HG03280 (cell line): ENCODE data around the gene NELFA.

Experiments used
- ATAC-seq: cut with Tn5 transposase; IDR thresholded peaks from one replicate; pipeline ENCODE4 v1.9.1; 2021; ENCODE audit warnings: mild to moderate bottlenecking, moderate library complexity; ENCODE audit not compliant: unreplicated experiment

The NELFA gene

DNA sequence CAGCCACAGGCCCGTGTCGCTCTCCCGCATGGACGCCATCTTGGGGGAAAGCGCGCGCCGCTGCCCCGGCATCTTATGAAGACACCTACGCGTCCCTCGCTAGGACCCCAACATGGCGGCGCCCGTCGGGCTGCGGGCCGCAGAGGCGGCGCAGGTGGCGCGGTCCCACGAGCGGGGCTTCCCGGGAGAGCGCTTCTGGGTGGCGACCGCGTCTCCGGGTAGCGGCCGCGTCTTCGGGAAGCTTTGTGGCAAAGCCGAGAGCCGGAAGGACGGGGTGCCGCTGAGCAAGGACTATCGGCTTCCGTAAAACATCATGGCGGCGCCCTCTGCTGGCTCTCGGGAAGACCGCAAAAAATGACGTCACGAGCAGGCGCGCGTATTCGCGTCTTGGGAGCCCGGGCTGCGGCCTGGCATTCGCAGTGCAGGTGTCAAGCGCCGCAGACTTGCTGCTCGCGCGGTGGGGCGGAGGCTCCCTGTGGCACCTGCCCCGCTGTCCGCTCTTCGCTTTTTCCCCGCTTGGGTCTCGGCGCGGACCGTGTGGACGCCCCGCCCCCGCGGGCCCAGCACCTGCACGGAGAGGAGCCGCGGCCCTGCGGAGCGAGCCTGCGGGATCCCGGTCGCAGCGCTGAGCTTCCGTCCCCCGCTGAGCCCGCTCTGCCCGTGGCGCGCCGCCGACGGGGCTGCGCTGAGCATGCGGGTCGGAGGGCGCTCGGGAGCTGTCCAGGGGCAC is at the start of gene NELFA:
Gene NELFA, minus strand, starts transcription at position 54 of the 730 bp plus-strand sequence. Its CDS starts 15 bp downstream, at position 39.
- ATAC-seq, result peak; percentile 81

DNA sequence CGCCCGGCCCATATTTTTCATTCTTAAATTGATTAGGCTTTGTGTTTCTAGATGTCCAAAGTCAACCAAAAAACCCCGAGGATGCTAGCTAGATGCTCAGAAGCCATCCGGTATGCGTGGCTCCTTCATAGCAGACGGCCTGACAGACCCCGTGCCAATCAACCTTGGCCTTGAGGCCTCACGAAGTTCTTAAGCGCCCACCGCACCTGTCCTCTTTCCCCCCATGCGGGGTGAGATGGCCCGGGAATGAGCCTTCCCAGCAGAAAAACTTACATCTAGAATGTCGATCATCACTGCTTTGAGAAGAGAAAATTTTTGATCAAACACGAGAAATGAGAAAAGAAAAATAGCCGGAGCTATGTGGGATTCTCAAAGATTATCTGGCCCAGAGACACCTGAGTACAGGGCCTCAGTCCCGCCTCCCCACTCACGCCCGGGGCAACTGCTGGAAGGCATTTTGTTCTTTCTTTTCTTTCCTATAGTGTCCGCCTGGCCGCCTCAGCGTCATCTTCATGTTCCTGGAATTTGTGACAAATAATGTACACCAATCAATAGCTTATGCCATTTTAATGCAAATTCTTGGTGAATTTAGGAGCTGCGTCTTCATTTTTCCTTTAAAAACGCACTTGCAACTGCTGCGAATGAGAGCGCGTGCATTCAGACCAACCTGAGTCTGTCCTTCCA is 48.8 kb upstream of the NELFA start:
- no peak for ATAC-seq

DNA sequence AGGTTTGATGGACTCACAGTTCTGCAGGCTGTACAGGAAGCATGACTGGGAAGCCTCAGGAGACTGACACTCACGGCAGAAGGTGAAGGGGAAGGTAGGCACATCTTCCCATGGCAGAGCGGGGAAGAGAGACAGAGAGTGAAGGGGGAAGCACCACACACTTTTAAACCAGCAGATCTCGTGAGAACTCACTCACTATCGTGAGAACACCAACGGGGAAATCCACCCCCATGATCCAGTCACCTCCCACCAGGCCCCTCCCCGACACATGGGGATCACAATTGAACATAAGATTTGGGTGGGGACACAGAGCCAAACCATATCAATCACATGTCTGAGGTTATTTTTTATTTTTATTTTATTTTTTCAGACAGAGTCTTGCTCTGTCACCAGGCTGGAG is 45.4 kb upstream of the NELFA start:
- ATAC-seq, result no peak

DNA sequence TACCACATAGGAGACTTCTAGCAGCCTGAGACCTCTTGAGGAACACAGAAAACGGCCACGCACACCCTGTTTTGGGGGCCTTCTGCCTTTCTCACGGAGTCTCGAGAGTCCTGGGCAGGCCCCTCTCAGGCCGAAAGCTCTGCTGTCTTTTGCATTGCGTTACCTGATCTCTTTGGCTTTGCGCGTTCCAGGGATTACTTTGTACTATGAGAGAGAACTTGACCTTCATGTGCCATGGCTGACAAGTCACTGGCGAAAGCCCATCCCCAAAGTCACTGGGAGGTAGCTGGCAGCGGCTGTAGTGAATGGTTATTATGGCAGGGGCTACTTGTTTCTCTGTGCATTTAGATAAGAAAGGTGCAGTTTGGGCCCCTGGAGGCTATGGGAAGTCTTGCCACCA is 42.3 kb upstream of the NELFA start:
- ATAC-seq, result no peak

DNA sequence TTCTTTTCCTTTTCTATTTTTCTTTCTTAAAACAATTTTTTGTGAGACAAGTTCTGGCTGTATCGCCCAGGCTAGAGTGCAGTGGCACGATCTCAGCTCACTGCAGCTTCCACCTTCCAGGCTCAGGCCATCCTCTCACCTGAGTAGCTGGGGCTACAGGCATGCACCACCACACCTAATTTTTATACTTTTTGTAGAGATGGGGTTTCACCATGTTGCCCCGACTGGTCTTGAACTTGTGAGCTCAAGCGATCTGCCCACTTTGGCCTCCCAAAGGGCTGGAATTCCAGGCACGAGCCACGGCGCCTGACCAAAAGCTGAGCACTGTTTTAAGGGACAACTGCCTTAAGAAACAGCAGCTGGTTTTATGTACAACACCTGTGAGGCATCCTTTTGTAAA is 41.0 kb upstream of the NELFA start:
- no peak for ATAC-seq

DNA sequence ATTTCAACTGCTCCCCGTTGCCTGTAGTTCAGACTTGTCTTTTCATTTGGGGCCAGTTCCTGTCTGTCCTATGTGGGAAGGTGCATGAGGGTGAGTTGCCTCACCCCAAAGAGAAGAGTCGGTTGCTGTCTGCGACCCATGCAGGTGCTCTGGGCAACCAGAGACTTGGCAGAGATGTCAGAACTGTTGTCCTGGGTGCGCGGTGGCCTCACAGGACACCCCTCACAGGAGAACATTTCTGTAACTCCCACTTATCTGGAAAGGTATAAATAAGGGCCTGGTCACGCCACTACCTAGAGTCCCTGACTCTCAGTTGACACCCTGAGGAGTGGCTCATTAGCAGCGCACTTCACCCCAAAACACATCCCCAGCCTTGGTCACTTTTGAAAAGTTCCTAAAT is 40.6 kb upstream of the NELFA start:
- no peak for ATAC-seq

DNA sequence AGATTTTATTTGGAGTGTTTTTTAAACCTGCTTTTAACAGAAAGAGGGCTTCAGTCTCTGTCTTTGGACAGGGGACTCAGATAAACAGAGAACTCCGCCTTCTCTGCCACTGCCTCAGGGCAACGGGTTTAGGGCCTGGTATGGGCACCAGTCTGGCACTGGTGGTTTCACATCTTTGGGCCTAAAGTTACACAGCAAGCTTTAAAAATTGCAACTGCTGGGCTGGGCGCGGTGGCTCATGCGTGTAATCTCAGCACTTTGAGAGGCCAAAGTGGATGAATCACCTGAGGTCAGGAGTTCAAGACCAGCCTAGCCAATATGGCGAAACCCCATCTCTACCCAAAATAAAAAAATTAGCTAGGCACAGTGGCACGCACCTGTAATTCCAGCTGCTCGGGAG is 40.1 kb upstream of the NELFA start:
- ATAC-seq, result no peak

DNA sequence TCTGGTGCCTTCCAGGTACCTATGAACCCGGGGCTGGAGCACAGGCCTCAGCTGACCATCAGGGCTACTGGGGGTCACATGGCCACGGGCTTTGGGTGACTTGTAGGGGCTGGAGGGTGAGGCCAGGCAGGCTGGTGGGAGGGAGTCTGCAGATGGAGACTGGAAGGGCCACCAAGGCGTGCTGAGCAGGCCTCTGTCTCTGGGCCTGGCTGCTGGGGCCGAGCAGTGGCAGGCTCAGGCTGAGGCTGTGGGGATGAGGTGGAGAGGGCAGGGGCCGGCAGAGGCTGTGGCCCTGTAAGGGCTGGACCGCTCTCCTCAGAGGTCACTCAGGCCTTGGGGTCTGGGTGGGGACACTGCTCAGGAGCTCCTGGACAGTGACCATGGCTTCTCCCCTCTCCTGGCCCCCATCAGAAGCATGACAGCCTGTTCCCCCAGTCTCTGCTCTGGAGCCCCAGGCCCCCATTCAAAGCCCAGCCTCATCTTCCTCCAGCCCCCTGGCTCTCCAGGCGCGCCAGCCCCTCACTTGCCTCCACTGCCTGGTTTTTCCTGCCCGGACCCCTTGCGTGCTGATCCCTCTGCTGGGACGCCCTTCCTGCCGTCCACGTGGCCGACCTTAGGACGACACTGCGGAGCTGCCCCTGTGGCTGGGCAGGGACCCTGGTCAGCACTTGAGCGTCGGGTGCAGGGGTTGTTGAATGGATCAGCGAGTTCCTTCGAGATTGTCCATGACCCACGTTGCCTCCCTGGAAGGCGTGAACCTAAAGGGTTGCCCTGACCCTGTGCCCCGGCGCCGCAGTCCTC is 39.2 kb upstream of the NELFA start:
- no peak for ATAC-seq

DNA sequence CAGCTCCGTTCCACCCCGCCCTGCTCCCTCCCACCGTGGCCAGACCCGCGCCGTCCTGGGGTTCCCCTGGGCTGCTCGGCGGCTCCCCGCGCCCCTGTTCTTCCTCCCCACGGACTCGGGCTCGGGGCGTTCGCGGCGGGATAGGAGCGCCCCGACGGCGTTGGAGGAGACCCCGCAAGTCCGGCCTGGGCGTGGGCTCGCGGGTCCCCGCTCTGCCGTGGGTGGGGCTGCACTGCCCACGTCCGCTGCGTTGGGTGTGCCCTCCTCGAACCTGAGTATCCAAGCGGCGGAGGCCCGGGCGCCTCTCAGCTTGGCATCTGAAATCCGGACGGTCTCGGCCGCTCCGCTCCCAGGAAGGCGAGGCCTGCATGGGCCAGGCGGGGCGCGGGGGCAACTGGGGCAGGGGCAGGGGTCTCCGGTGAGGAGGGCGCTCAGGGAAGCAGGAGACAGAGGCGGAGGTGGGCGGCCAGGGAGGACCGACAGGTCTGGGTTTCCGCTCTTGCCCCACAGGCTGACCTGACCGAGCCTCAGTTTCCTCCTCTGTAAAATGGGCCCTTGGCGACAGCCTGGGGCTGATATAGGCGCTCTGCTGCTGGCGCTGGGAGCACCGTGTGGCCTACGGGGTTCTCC is 38.4 kb upstream of the NELFA start:
- no peak for ATAC-seq

DNA sequence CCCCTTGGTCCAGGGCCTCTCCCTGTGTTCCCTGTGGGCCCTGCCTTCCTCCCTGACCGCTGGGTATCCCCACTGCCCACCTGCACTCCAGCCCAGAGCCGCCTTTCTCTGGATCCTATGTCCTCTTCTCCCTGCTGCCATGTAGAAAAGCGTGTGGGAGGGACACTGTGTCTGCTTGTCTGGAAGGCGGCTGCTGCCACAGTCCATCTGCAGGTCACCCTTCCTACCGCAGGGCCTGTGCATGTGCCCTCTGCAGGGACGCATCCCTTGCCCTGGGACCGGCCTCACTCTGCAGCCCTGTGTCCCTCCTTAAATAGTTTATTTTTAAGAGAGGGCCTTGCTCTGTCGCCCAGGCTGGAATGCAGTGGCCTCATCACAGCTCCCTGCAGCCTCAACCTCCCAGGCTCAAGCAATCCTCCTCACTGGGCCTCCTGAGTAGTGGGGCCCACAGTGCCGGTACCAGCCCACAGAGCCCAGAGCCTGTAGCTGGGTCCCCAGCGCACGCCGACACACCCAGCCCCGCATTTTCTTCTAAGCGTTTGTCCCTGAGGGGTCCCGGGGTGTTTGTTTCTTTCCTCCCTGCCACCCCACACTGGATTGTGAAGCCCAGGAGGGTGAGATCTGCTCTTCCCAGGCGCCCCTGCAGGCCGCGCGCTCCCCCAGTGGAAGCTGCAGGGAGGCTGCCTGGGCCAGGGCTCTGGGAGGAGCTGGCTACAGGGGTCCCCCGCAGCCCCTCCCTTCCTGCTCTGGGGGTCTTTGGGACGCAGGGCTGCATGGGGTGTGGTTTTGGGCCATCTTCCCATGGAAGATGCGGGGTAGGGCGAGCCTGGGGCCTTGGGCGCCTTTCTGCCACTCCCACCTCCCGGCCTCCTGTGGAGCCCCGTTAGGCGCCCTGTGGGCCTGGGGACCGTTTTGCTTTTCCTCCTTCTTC is 37.5 kb upstream of the NELFA start:
- ATAC-seq, result no peak

DNA sequence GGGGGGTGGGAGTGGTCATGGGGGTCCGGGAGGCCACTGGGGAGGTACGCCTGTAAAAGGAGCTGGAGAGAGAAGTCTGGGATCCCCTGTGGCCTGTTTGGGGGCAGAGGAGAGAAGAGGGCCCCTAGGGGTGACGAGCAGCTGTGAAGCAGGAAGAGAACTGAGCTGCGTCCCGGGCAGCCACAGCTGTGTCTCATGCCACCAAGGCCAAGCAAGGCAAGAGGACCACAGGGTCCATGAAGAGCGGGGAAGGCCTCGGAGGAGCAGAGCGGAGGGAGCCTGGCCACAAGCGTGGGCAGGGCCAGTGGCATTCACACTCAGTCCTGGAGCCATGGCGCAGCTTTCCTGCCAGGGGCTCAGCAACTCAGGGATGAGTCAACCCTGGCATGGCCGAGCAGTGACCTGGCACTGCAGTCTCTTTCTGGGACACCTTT is 36.8 kb upstream of the NELFA start:
- no peak for ATAC-seq

DNA sequence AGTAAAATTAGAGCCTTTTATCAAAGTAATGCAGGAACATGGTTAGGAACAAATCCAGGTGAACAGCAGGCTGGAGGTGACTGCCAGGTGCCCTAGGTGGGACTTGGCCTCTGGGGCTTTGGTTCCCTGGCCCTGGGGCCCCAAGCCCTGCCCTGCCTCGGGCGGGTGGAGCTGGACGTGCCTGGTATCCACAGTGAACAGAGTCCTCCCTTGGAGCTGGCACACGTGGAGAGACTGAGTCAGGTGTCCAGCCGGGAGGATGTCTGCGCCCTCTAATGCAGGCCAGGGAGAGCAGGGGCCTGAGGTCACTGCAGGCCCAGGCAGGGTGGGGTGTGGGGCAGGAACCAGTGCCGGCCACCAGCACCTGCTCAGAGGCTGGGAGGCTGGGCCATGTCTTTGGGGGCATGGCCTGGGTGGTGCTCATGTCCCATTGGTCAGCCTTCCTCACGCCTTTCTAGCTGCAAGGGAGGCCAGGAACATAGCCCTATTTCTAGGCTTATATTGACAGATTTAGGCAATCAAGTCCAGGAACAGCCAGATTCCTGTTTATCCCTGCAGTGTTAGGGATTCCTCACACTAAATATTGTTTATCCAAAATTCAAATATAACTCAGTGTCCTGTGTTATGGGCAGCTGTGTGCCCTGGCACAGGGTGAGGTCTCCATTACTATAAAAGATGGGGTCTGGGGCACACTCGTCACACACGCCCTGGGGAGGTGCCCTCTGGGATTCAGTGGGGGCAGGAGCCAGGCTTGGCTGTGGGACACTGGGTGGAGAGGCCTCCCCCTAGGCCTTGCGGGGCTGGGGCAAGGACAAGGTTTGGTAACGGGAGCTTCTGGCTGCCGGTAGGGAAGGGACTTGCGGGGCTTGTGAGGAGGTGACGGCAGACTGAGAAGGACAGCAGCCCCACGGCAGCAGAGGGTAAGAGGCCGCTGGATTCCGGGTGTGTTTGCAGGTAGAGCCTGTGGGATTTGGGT is 36.1 kb upstream of the NELFA start:
- ATAC-seq, result no peak

DNA sequence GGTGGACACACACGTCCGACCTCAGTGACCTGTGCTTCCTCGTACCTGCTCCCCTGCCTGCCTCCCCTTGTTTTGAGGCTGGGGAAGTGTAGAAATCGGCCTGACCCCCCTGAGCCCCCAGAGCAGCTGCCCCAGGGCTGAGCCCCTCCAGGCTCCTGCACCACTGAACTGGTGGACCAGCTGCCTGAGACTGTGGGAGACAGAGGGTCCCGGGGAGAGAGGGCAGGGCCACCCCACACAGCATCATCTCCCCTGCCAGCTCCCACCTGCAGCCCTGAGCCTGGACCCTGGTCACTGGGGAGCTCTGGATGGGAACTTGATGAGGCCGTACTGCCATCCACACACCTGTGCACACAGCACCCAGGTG is 35.3 kb upstream of the NELFA start:
- ATAC-seq, result no peak

DNA sequence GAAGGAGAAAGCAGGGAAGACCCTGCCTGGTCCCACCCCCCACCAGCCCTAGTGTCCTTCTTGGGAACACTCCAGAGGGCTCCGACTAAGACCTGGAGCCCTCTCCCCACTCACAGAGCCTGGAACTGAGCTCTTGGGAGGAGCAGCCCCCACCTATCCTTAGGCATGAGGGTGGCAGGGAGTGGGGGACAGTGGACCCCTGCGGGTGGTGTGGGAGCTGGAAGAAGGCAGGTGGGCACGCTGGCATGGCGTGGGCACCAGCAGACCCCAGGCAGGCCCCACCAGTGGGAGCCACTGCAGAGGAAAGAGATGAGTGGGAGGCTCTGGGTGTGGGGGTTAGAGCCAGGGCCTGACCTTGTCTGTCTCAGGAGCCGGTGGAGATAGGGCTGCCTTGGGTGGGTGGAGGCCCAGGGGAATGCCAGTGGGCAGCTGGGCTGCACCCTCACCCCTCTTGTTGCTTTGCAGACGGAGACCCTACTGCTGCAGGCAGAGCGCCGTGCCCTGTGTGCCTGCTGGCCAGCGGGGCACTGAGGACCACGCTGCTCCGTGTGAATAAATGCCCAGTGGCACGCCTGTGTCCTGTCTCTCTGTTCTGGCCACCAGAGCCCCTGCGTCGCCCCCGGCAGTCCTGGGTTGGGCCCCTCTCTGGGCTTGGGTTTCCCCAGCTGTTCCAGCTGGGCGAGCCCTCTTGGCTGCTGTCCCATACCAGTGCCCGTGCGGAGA is 34.8 kb upstream of the NELFA start:
- ATAC-seq, result no peak

DNA sequence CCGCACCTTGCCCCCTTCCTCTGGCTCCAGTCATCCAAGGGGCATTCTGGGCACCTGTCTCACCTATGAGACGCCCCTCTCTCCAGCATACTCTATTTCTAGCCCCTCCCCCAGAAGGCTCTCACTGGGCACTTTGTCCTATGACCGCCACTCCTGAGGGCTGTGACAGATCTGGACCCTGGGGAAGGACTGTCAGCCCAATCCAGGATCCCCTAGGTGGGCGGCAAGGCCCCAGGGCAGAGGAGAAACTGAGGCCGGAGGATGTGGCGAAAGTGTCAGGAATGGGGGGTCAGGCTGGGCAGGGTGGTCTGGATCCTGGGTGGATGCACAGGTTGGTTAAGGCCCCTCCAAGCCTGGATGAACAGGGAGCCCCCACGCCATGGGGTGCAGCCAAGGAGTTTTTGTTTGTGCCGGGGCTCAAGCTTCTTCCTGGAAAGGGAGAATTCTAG is 34.2 kb upstream of the NELFA start:
- ATAC-seq, result no peak

DNA sequence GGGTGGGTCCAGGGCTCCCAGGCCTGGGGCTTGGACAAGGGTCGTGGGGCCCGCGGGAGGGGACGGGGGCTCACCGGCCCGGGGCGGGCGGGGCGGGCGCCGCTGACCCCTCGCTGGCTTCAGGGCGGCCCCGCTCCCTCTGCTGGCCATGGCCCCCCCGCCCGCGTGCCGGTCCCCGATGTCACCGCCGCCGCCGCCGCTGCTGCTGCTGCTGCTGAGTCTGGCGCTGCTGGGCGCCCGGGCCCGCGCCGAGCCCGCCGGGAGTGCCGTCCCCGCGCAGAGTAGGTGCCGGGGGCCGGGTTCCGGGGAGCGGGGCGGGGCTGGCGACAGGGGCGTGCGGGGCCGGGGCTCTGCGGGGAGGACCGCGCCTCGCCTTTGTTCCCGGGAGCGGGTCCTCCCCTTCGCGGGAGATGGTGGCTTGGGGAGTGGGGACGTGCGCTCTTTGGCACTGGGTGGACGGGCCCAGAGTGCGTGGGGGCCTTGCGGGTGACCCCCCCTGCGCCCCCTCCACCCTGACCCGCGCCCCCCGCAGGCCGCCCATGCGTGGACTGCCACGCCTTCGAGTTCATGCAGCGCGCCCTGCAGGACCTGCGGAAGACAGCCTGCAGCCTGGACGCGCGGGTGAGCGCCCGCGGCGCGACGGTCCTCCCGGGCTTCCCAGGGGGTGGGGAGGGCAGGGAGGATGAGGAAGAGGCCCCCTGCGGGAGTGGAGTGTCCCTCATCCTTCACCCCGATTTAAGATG is 33.6 kb upstream of the NELFA start:
- ATAC-seq, result peak; percentile 40

DNA sequence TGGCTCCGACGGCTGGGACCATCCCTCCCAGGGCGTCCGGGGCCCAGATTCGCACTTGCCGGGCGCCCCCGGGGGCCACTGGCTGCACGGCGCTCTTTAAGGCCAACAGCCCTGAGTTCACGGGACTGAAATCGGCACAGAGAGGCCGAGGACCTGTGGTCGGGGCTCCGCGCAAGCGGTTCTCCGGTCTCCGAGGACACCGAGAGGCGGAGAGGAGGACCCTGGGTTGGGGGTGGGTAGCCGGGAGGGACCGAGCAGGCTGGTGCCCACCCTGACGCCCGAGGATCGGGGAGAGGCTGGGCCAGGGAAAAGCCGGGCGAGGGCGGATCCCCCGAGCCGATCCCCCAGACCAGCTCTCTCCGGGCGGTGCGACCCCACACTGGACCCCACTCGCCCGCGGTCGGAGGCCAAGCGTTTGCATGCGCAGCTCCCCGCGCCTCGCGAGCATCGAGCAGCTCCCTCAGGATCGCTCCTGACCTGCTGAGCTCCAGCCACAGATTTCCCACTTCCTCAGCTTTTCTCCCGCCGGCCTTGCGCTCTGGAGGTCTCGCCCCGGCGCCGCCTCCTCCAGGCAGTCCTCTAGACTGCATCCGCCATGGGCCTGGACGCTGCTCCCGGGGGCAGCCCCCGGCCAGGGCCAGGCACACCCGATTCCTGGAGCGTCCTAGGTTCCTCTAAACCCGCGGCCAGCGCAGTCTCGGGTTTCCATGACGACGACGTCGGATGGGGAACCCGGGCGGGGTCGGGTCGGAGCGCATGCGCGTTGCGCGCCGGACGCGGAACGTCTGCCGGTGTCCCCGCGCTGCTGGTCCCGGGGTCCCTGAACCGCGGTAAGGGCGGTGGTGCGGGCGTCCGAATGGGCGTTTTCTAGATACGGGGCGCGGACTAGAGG is 32.7 kb upstream of the NELFA start:
- ATAC-seq, result peak; percentile 74
